ENCODE results near the gene KY. TPM values are rescaled to one million over a fixed set of nuclear protein-coding genes. Genes with fewer than 3 reads are reported as not detected.

The KY gene
- total RNA-seq, 2 experiments from 2014 or later, result not detected

DNA sequence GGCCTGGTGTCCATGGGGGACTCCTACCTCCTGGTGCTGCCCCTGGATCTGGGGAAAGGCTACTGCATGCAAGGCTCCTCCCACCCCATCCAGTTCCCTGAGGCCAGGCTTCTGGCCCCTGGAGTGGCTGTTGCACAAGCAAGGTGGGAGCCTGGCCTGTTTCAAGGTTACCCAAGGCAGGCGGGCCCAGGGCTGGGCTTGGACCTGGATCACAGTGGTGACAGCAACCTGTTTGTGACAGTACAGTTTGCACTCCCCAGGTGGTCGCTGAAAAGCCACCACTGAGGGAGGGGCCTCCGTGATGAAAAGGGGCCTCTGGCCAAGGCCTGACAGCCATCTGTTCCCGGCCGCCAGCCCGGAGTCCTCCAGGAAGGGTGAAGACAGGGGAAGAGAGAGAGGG lies 14.4 kb upstream of the KY start:
- intact Hi-C loops (cut with DNase I, micrococcal nuclease), result no loop called here
- Mint-ChIP-seq H3K27ac (no peak overlapping the region), H3K4me3 (no peak overlapping the region), H3K36me3 (ENCODE audit: low read depth) (no peaks in the 10 kb centered on the region), H3K27me3 (peaks cover 9% of the 10 kb centered on the region), H3K9me3 (peaks cover 5% of the 10 kb centered on the region), H3K4me1 (ENCODE audit: low read depth) (no peaks in the 10 kb centered on the region)
- ATAC-seq (ENCODE audit: poor library complexity) (no peak), DNase-seq (no peak)
- no peak overlapping the region for H3K27ac ChIP-seq (ENCODE audit: low read depth in 1 of 2, low read length in 2 of 2)
- H3K36me3 ChIP-seq (ENCODE audit: insufficient read depth, low read length), result no peaks in the 10 kb centered on the region
- no peak overlapping the region for H3K4me3 ChIP-seq (ENCODE audit: low read length)
- H3K9me3 ChIP-seq (ENCODE audit: control insufficient read depth in 1 of 2, insufficient read depth in 1 of 2, low read length in 2 of 2), result peaks cover 0 to 12% of the 10 kb centered on the region in 2 experiments
- H3K4me1 ChIP-seq (ENCODE audit: insufficient read depth, low read length), result no peaks in the 10 kb centered on the region
- ChIA-PET CTCF (no interaction called here), POLR2A (no interaction called here)
- no peaks in the 10 kb centered on the region for H3K27me3 ChIP-seq (ENCODE audit: control insufficient read depth in 1 of 2, insufficient read depth in 2 of 2, low read length in 2 of 2)
- TF ChIP-seq, protein P1, sequence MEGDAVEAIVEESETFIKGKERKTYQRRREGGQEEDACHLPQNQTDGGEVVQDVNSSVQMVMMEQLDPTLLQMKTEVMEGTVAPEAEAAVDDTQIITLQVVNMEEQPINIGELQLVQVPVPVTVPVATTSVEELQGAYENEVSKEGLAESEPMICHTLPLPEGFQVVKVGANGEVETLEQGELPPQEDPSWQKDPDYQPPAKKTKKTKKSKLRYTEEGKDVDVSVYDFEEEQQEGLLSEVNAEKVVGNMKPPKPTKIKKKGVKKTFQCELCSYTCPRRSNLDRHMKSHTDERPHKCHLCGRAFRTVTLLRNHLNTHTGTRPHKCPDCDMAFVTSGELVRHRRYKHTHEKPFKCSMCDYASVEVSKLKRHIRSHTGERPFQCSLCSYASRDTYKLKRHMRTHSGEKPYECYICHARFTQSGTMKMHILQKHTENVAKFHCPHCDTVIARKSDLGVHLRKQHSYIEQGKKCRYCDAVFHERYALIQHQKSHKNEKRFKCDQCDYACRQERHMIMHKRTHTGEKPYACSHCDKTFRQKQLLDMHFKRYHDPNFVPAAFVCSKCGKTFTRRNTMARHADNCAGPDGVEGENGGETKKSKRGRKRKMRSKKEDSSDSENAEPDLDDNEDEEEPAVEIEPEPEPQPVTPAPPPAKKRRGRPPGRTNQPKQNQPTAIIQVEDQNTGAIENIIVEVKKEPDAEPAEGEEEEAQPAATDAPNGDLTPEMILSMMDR (IDR thresholded peaks at IDR 0.05), result no peak

DNA sequence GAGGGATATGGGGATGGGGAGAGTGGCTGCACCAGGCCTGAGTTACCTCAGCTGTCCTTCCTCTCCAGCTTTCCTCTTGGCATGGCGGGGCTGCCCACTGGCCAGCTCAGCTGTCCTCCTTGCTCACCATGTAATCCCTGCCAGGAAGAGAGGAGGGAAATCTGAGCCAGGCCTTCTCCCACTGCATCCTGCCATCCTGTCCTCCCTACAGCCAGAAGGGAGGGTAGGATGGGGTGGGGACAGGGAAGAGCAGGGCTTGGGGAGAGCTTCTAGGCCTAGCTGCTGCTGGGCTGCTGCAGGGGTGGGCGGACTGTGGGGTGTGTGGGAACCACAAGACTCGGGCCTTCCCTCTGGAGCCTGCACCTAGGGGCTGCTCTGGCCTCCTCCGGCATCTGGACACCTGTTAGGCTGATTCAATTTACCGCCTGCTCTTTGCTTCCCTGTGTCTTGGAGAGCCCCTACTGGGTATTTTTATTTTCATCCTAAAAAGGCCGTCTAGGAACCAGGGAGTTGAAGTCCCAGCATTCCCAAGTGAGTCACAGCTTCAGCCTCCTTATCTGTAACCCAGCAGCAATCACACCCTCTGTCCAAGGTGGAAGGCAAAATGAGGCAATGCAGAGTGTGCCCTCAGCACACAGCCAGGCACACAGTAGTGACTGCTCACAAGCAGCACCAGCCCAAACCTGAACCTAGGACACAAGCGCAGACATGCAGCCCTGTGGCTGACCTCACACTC lies 13.1 kb upstream of the KY start:
- peaks cover 5% of the 10 kb centered on the region for H3K9me3 Mint-ChIP-seq
- no peak overlapping the region for H3K4me3 Mint-ChIP-seq
- no peaks in the 10 kb centered on the region for H3K4me1 Mint-ChIP-seq (ENCODE audit: low read depth)
- no peak overlapping the region for H3K4me3 ChIP-seq (ENCODE audit: low read length)
- H3K9me3 ChIP-seq (ENCODE audit: control insufficient read depth in 1 of 2, insufficient read depth in 1 of 2, low read length in 2 of 2), result peaks cover 0 to 12% of the 10 kb centered on the region in 2 experiments
- no peak for DNase-seq
- H3K27me3 ChIP-seq (ENCODE audit: control insufficient read depth in 1 of 2, insufficient read depth in 2 of 2, low read length in 2 of 2), result no peaks in the 10 kb centered on the region
- no peak overlapping the region for H3K27ac ChIP-seq (ENCODE audit: low read depth in 1 of 2, low read length in 2 of 2)
- H3K4me1 ChIP-seq (ENCODE audit: insufficient read depth, low read length), result no peaks in the 10 kb centered on the region
- no peak overlapping the region for H3K27ac Mint-ChIP-seq
- no peak for ATAC-seq (ENCODE audit: poor library complexity)
- no peaks in the 10 kb centered on the region for H3K36me3 ChIP-seq (ENCODE audit: insufficient read depth, low read length)
- TF ChIP-seq, protein P1 (IDR thresholded peaks at IDR 0.05), result no peak
- H3K36me3 Mint-ChIP-seq (ENCODE audit: low read depth), result no peaks in the 10 kb centered on the region
- POLR2A ChIA-PET, result no interaction called here
- intact Hi-C loops (cut with DNase I, micrococcal nuclease), result no loop called here
- peaks cover 9% of the 10 kb centered on the region for H3K27me3 Mint-ChIP-seq
- CTCF ChIA-PET, result no interaction called here

DNA sequence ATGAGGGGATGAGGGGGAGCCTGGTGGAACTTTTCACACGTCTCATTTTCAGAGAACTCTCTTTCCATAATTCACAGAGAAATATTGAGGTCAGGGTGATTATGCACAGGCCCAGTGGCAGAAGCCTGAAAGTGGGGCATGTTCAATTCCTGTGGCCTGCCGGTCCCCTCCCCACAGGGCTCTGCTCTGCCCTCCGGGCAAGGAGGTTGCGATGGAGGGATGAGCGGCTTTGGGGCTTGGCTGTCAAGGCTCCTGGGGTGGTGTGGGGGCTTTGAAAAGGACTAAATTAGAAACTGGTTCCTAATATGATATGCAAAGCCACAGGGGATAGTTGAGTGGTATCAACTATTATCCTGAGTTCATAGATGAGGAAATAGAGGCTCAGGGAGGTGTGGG lies 9.2 kb upstream of the KY start:
- Mint-ChIP-seq H3K4me1 (ENCODE audit: low read depth) (no peaks in the 10 kb centered on the region), H3K27ac (no peak overlapping the region), H3K36me3 (ENCODE audit: low read depth) (no peaks in the 10 kb centered on the region), H3K4me3 (no peak overlapping the region), H3K27me3 (peaks cover 21% of the 10 kb centered on the region), H3K9me3 (peaks cover 5% of the 10 kb centered on the region)
- TF ChIP-seq, protein P1 (IDR thresholded peaks at IDR 0.05), result no peak
- Histone ChIP-seq H3K27ac (ENCODE audit: low read depth in 1 of 2, low read length in 2 of 2) (no peak overlapping the region), H3K4me3 (ENCODE audit: low read length) (no peak overlapping the region), H3K36me3 (ENCODE audit: insufficient read depth, low read length) (no peaks in the 10 kb centered on the region), H3K9me3 (ENCODE audit: control insufficient read depth in 1 of 2, insufficient read depth in 1 of 2, low read length in 2 of 2) (peaks cover 0 to 8% of the 10 kb centered on the region in 2 experiments), H3K4me1 (ENCODE audit: insufficient read depth, low read length) (no peaks in the 10 kb centered on the region), H3K27me3 (ENCODE audit: control insufficient read depth in 1 of 2, insufficient read depth in 2 of 2, low read length in 2 of 2) (no peaks in the 10 kb centered on the region)
- intact Hi-C loops (cut with DNase I, micrococcal nuclease), result no loop called here
- DNase-seq (no peak), ATAC-seq (ENCODE audit: poor library complexity) (no peak)
- POLR2A ChIA-PET, result no interaction called here
- CTCF ChIA-PET, result no interaction called here

Measured in CD4-positive, alpha-beta T cell (primary cell).